AG04450 (cell line): Measurements from ENCODE around the gene TNS3. TPM values are rescaled to one million over a fixed set of nuclear protein-coding genes. Genes with fewer than 3 reads are reported as not detected.
A peak's percentile ranks its signal among the peaks of the same experiment; 100 is the strongest.

Experiments used
- CTCF ChIA-PET: fragments of 300-600, 350-600 bp; formaldehyde crosslinking; extraction: SDS; loops from one replicate; lab custom pipeline; 2022; ENCODE audit warnings: antibody characterized with exemption, inconsistent platforms; lab: Charles Lee
- POLR2A ChIA-PET: fragments of 350-600 bp; formaldehyde crosslinking; extraction: SDS; loops from one replicate; lab custom pipeline; 2021; ENCODE audit warnings: antibody characterized with exemption, inconsistent platforms; lab: Yijun Ruan, JAX
- DNase-seq: peaks from one replicate; pipeline ENCODE4 v3.0.0-alpha.2; 2011; ENCODE audit warnings: low read depth, low spot score
- H3K27ac ChIP-seq: one replicate; pipeline ENCODE4 v1.5.1; 2012; ENCODE audit warnings: low read depth, low read length, control low read depth
- H3K27me3 ChIP-seq: one replicate; pipeline ENCODE4 v1.6.0; 2012; ENCODE audit warnings: low read length; ENCODE audit not compliant: control insufficient read depth, insufficient read depth
- H3K4me3 ChIP-seq: 2 replicates; pipeline ENCODE4 v1.5.1; 2011; ENCODE audit warnings: mild to moderate bottlenecking, low read depth, low read length, control low read depth
- H3K9me3 ChIP-seq: 2 replicates; pipeline ENCODE4 v1.5.1; 2012; ENCODE audit warnings: low read length; ENCODE audit not compliant: control insufficient read depth, insufficient read depth
- CTCF ChIP-seq: IDR thresholded peaks from 2 replicates; pipeline ENCODE4 v1.5.1; 2011; ENCODE audit warnings: low read depth, low read length, control low read depth, inconsistent platforms
- polyA plus RNA-seq: library from polyadenylated mRNA; depleted of rRNA; stranded (reverse); fragments of >200 nt; gene quantifications from 2 replicates; pipeline ENCODE4 v1.2.3, GENCODE V29; 2011

The TNS3 gene
- polyA plus RNA-seq, 1 experiment, result 131 TPM

GRCh38 chr7:47497367-47498096 is 84.4 kb downstream of the TNS3 start:
- Histone ChIP-seq H3K27ac (peak overlapping the region; percentile 31), H3K9me3 (no peaks in the 10 kb centered on the region; the same call in 1 of the 2 replicates), H3K27me3 (no peaks in the 10 kb centered on the region), H3K4me3 (no peak overlapping the region)
- no peak for DNase-seq
- no peak for TF ChIP-seq CTCF
- POLR2A ChIA-PET, result interaction anchor here (0.6 kb wide), 2 partner anchors 36 to 48 kb away, joined by 4 read pairs; no protein-coding TSS in a partner anchor
- CTCF ChIA-PET, result interaction anchor here (0.6 kb wide), 1 partner anchor 232 kb away, joined by 5 read pairs; no protein-coding TSS in a partner anchor

- Histone ChIP-seq H3K27me3 (no peaks in the 10 kb centered on the region), H3K4me3 (no peak overlapping the region), H3K9me3 (no peaks in the 10 kb centered on the region; the same call in 1 of the 2 replicates), H3K27ac (no peak overlapping the region)
- ChIA-PET CTCF (no interaction called here), POLR2A (interaction anchor here (0.6 kb wide), 1 partner anchor 35 kb away, joined by 4 read pairs; no protein-coding TSS in a partner anchor)
- no peak for TF ChIP-seq CTCF
- no peak for DNase-seq
These were observed 85.2 kb downstream of the TNS3 start for GRCh38 chr7:47496666-47497065.

- no peaks in the 10 kb centered on the region for H3K27me3 ChIP-seq
- no peak overlapping the region for H3K4me3 ChIP-seq
- TF ChIP-seq CTCF, result no peak
- ChIA-PET CTCF (no interaction called here), POLR2A (no interaction called here)
- no peak for DNase-seq
- H3K9me3 ChIP-seq, result no peaks in the 10 kb centered on the region; the same call in 1 of the 2 replicates
- no peak overlapping the region for H3K27ac ChIP-seq
These were observed 85.8 kb downstream of the TNS3 start for GRCh38 chr7:47496056-47496665.

- H3K27ac ChIP-seq, result no peak overlapping the region
- no peaks in the 10 kb centered on the region for H3K27me3 ChIP-seq
- CTCF ChIA-PET, result no interaction called here
- H3K9me3 ChIP-seq, result no peaks in the 10 kb centered on the region; the same call in 1 of the 2 replicates
- no peak for DNase-seq
- TF ChIP-seq CTCF, result no peak
- no peak overlapping the region for H3K4me3 ChIP-seq
- POLR2A ChIA-PET, result interaction anchor here (0.6 to 1.0 kb wide), 2 partner anchors 19 to 28 kb away, joined by 3 to 5 read pairs; no protein-coding TSS in a partner anchor
These were observed 87.7 kb downstream of the TNS3 start for GRCh38 chr7:47493976-47494911.
